Mammary epithelial cell (primary cell): Measurements from ENCODE around the gene ZNF212.

Experiments used
- EZH2 ChIP-seq: IDR thresholded peaks from 2 replicates; pipeline ENCODE4 v1.6.1; 2012; ENCODE audit warnings: low read length, inconsistent platforms, borderline replicate concordance
- TF ChIP-seq, protein P1 (sequence below), 2 donors: IDR thresholded peaks in 1 of 2; conservative IDR thresholded peaks in 1 of 2; 2 replicates each; pipeline ENCODE4 v1.5.1; 2011 to 2012; ENCODE audit warnings: inconsistent platforms in 2 of 2, low read length in 2 of 2, mild to moderate bottlenecking in 2 of 2, control low read depth in 1 of 2, low read depth in 1 of 2; ENCODE audit not compliant: insufficient read depth in 1 of 2; ENCODE audit errors: extremely low read depth in 1 of 2

DNA sequence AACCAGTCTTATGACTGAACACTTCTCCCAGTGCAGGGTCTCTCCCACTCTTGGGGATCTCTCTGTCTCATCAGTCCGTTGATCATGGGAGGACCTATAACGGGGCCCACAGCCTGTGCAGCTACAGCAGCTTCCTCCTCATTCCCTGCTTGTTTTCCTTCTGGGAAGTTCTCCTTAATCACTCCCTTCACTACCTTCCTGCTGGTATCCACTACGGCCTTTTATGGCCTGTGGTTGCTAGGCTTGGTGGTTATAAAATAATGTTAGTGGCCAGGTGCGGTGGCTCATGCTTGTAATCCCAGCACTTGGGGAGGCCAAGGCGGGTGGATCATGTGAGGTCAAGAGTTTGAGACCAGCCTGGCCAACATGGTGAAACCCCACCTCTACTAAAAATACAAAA lies 47.6 kb upstream of the ZNF212 start:
- TF ChIP-seq, protein P1, sequence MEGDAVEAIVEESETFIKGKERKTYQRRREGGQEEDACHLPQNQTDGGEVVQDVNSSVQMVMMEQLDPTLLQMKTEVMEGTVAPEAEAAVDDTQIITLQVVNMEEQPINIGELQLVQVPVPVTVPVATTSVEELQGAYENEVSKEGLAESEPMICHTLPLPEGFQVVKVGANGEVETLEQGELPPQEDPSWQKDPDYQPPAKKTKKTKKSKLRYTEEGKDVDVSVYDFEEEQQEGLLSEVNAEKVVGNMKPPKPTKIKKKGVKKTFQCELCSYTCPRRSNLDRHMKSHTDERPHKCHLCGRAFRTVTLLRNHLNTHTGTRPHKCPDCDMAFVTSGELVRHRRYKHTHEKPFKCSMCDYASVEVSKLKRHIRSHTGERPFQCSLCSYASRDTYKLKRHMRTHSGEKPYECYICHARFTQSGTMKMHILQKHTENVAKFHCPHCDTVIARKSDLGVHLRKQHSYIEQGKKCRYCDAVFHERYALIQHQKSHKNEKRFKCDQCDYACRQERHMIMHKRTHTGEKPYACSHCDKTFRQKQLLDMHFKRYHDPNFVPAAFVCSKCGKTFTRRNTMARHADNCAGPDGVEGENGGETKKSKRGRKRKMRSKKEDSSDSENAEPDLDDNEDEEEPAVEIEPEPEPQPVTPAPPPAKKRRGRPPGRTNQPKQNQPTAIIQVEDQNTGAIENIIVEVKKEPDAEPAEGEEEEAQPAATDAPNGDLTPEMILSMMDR (conservative IDR thresholded peaks at IDR 0.05 in 1 of 2, IDR thresholded peaks at IDR 0.05 in 1 of 2; ENCODE audit: extremely low read depth in 1 of 2, insufficient read depth in 1 of 2, low read depth in 1 of 2, low read length in 2 of 2), result no peak
- no peak for TF ChIP-seq EZH2
